ENCODE results near the gene ALMS1. TPM values are rescaled to one million over a fixed set of nuclear protein-coding genes. Genes with fewer than 3 reads are reported as not detected.

ALMS1 gene
- total and polyA plus RNA-seq, 2 of the 8 experiments (the other 6 are each of a cell fraction or from before 2014, with no cell fraction given): 21.8 to 45.6 TPM

GRCh38 chr2:73418343-73418742 is 32.7 kb downstream of the ALMS1 start (continued):
- TF ChIP-seq CHD7 (IDR thresholded peaks at IDR 0.05; ENCODE audit: insufficient replicate concordance, low read length) (no peak), CEBPB (IDR thresholded peaks at IDR 0.05; ENCODE audit: low read depth, low read length) (no peak)
